ENCODE results near the gene SYTL2. TPM values are rescaled to one million over a fixed set of nuclear protein-coding genes. Genes with fewer than 3 reads are reported as not detected.

SYTL2 gene
- total and polyA plus RNA-seq, 10 donors = 2.7 to 176 (median 26.5) TPM

DNA sequence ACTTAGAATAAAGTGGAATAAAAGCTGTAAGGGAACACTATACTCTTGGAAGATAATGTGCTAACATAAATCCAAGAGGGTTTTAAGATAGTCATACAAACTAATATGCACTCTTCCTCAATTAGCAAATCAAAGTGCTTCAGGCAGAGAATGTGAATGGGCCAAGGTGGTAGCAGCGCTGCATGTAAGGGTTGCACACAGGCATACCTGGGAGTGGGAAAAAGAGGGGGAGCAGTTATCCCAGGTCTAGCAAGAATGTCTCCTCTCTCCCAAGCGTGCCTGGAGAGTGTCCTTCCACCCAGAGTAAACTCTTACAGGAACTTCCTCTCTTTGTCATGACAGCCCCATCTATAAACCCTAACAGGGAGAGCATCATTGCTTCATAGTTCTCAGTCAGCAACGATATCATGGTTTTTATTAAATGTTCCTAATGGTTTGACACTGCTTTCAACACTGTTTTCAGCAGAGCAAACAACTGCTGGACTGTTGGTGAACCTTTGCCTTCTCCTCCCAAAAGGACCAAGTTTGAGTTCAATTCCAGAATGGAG, 61.6 kb downstream of the SYTL2 start:
- H3K36me3 ChIP-seq = peaks cover 0 to 4% (median 0%) of the 10 kb centered on the region in 6 donors
- no peak overlapping the region for H3K4me3 ChIP-seq
- 62 to 83% (median 70%) methylated on average over 3 of the region's 3 CpGs for WGBS, 5 donors
- H3K9me3 ChIP-seq = no peaks in the 10 kb centered on the region
- DNase-seq = no peak
- H3K4me1 ChIP-seq = peaks cover 27 to 78% (median 55%) of the 10 kb centered on the region in 6 donors
- peak overlapping the region in 4 of 8 donors; percentile 49 to 80 (median 61) for H3K27ac ChIP-seq
- intact Hi-C loops (cut with DNase I; ENCODE audit: low total_unique reads) = no loop called here
- TF ChIP-seq POLR2AphosphoS5 (IDR thresholded peaks at IDR 0.05) (no peak), POLR2A (IDR thresholded peaks at IDR 0.05) (no peak)
- TF ChIP-seq, protein P1, sequence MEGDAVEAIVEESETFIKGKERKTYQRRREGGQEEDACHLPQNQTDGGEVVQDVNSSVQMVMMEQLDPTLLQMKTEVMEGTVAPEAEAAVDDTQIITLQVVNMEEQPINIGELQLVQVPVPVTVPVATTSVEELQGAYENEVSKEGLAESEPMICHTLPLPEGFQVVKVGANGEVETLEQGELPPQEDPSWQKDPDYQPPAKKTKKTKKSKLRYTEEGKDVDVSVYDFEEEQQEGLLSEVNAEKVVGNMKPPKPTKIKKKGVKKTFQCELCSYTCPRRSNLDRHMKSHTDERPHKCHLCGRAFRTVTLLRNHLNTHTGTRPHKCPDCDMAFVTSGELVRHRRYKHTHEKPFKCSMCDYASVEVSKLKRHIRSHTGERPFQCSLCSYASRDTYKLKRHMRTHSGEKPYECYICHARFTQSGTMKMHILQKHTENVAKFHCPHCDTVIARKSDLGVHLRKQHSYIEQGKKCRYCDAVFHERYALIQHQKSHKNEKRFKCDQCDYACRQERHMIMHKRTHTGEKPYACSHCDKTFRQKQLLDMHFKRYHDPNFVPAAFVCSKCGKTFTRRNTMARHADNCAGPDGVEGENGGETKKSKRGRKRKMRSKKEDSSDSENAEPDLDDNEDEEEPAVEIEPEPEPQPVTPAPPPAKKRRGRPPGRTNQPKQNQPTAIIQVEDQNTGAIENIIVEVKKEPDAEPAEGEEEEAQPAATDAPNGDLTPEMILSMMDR (IDR thresholded peaks at IDR 0.05 in 8 of 11, conservative IDR thresholded peaks at IDR 0.05 in 3 of 11) = no peak
- peaks cover 0 to 23% (median 0%) of the 10 kb centered on the region in 7 donors for H3K27me3 ChIP-seq (replicated peaks in 1 of 7)

DNA sequence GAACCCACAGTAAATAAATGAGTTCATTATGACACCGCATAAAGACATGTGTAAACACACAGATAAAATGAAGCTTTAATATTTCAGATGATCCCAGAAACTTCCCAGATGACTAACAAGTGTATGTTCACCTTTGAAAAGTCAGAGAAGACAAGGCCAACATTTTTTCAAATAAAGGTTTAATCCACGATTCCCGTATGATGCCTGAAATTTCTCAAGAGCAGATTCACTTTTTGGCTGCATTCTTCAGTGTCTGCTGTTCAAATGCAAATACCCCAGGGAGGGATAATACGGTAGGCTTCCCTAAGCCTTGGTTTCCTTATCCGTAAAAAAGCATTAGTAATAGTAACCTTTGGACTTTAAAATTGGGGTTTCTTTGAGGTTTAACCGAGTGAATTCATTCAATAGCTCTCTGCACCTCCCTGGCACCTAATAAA, 62.5 kb downstream of the SYTL2 start:
- Histone ChIP-seq H3K9me3 (no peaks in the 10 kb centered on the region), H3K36me3 (peaks cover 0 to 4% (median 0%) of the 10 kb centered on the region in 6 donors), H3K27ac (peak overlapping the region in 2 of 8 donors; percentile 49 to 80), H3K4me3 (no peak overlapping the region), H3K27me3 (replicated peaks in 1 of 7) (peaks cover 0 to 23% (median 0%) of the 10 kb centered on the region in 7 donors), H3K4me1 (peaks cover 27 to 73% (median 52%) of the 10 kb centered on the region in 6 donors)
- no peak for DNase-seq
- 87 to 94% (median 92%) methylated on average over 6 of the region's 6 CpGs for WGBS, 5 donors
- TF ChIP-seq POLR2AphosphoS5 (IDR thresholded peaks at IDR 0.05) = no peak
- TF ChIP-seq, protein P1 (IDR thresholded peaks at IDR 0.05 in 8 of 11, conservative IDR thresholded peaks at IDR 0.05 in 3 of 11) = no peak
- no peak for TF ChIP-seq POLR2A (IDR thresholded peaks at IDR 0.05)
- intact Hi-C loops (cut with DNase I; ENCODE audit: low total_unique reads) = no loop called here

DNA sequence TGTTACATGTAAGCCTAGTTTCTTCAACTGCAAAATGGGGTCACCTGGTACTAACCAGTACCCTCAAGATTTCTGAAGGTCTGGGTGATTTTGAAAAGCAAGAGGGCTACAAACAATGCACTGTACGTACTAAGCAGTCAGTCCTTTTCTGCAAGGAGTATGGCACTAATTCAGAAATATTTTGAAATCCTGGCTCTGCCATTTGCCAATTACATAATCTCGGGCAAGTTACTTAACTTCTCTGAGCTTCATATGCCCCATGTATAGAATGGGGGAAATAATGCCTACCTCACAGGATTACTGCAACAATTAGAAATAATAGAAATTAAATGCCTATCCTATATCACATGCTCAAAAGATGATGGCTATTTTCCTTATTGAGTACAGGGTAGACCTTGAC, 64.3 kb downstream of the SYTL2 start:
- H3K4me3 ChIP-seq = no peak overlapping the region
- intact Hi-C loops (cut with DNase I; ENCODE audit: low total_unique reads) = no loop called here
- peaks cover 19 to 55% (median 36%) of the 10 kb centered on the region in 6 donors for H3K4me1 ChIP-seq
- H3K27me3 ChIP-seq (replicated peaks in 1 of 7) = peaks cover 0 to 17% (median 0%) of the 10 kb centered on the region in 7 donors
- H3K27ac ChIP-seq = peak overlapping the region in 1 of 8 donors; percentile 63
- no peak for DNase-seq
- TF ChIP-seq, protein P1 (IDR thresholded peaks at IDR 0.05 in 8 of 11, conservative IDR thresholded peaks at IDR 0.05 in 3 of 11) = no peak
- TF ChIP-seq POLR2AphosphoS5 (IDR thresholded peaks at IDR 0.05) = no peak
- no peak for TF ChIP-seq POLR2A (IDR thresholded peaks at IDR 0.05)
- WGBS, 5 donors = 49 to 91% (median 69%) methylated on average over 2 of the region's 2 CpGs
- no peaks in the 10 kb centered on the region for H3K9me3 ChIP-seq
- H3K36me3 ChIP-seq = peaks cover 0 to 4% (median 0%) of the 10 kb centered on the region in 6 donors

DNA sequence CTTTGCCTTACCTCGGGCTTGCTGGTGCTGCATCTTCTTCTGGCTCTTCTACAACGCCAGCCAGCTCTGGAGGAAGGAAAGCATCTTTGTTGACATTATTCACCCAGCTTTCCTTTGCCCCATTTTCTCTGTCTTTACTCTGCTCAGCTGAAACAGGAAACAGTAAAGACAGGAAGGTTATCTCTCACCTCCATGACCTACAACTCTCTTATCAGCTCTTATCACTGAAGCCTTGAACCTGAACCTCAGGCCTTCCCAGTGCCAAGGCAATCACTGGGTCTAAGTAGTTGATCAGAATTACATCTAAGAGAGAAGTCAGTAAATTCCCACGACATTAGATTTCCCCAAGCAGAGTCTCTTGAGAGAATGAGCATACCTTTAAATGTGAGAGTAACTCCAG, 65.3 kb downstream of the SYTL2 start:
- peaks cover 8 to 44% (median 26%) of the 10 kb centered on the region in 6 donors for H3K4me1 ChIP-seq
- no peak overlapping the region for H3K4me3 ChIP-seq
- DNase-seq = no peak
- no peak for TF ChIP-seq POLR2A (IDR thresholded peaks at IDR 0.05)
- TF ChIP-seq, protein P1 (IDR thresholded peaks at IDR 0.05 in 8 of 11, conservative IDR thresholded peaks at IDR 0.05 in 3 of 11) = no peak
- no peak for TF ChIP-seq POLR2AphosphoS5 (IDR thresholded peaks at IDR 0.05)
- peaks cover 0 to 11% (median 0%) of the 10 kb centered on the region in 7 donors for H3K27me3 ChIP-seq (replicated peaks in 1 of 7)
- 33 to 56% (median 42%) methylated on average over 3 of the region's 3 CpGs for WGBS, 5 donors
- peaks cover 0 to 4% (median 0%) of the 10 kb centered on the region in 6 donors for H3K36me3 ChIP-seq
- no peaks in the 10 kb centered on the region for H3K9me3 ChIP-seq
- intact Hi-C loops (cut with DNase I; ENCODE audit: low total_unique reads) = no loop called here
- H3K27ac ChIP-seq = peak overlapping the region in 3 of 8 donors; percentile 9 to 63 (median 12)
